ENCODE results near the gene SGCD.

The SGCD gene

DNA sequence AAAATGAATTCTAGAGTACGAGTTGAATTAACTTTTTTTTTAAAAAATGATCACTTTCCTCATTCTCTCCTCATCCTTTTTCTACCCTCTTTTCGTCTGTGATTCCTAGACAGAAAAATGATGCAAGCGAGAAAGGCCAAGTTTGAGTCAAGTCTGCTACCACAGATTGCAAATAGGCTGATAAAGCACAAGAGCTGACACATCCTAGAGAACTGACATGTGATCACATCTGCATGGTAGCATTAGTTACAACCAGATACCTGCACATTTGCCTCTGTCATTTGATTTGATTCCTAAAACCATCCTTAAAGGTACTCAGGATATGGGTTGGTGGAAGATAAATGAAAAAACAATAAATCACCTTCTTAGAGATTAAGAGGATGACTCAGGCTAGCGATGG, 297.7 kb downstream of the SGCD start:
- no peak overlapping the region for H2AFZ ChIP-seq
- H3K4me1 ChIP-seq, result no peaks in the 10 kb centered on the region
- no peaks in the 10 kb centered on the region for H3K36me3 ChIP-seq (ENCODE audit: control insufficient read depth, insufficient read depth, low read length)
- no peak overlapping the region for H3K9ac ChIP-seq
- TF ChIP-seq, protein P1, sequence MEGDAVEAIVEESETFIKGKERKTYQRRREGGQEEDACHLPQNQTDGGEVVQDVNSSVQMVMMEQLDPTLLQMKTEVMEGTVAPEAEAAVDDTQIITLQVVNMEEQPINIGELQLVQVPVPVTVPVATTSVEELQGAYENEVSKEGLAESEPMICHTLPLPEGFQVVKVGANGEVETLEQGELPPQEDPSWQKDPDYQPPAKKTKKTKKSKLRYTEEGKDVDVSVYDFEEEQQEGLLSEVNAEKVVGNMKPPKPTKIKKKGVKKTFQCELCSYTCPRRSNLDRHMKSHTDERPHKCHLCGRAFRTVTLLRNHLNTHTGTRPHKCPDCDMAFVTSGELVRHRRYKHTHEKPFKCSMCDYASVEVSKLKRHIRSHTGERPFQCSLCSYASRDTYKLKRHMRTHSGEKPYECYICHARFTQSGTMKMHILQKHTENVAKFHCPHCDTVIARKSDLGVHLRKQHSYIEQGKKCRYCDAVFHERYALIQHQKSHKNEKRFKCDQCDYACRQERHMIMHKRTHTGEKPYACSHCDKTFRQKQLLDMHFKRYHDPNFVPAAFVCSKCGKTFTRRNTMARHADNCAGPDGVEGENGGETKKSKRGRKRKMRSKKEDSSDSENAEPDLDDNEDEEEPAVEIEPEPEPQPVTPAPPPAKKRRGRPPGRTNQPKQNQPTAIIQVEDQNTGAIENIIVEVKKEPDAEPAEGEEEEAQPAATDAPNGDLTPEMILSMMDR (IDR thresholded peaks at IDR 0.05), result no peak
- no peaks in the 10 kb centered on the region for H3K9me3 ChIP-seq (ENCODE audit: control insufficient read depth, low read length)
- no peak overlapping the region for H3K27ac ChIP-seq
- no peak overlapping the region for H3K4me2 ChIP-seq (ENCODE audit: low read length)
- H3K27me3 ChIP-seq (ENCODE audit: control insufficient read depth, insufficient read depth, low read length), result no peaks in the 10 kb centered on the region
- no peak overlapping the region for H3K4me3 ChIP-seq (ENCODE audit: low read depth, low read length)
- no peaks in the 10 kb centered on the region for H3K79me2 ChIP-seq

DNA sequence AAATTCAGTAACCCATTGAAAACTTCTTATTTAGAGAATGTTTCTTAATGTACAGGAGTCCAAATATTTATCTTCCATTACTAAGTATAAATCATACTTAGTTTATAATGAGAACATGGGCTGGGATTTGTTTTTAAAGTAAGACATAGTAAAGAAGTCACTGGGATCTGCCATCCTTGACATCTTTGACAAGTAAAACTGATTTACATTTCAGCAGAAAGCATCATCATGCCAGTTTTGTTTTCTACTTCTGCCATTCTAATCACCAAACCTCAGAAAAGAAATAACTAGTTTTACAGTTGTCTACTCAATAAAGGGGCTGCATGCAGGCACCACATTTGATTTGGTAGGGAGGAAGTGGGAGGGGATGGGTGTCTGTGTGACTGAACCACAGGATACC, 301.5 kb downstream of the SGCD start:
- H3K9ac ChIP-seq, result no peak overlapping the region
- no peaks in the 10 kb centered on the region for H3K36me3 ChIP-seq (ENCODE audit: control insufficient read depth, insufficient read depth, low read length)
- no peak overlapping the region for H3K27ac ChIP-seq
- H3K27me3 ChIP-seq (ENCODE audit: control insufficient read depth, insufficient read depth, low read length), result no peaks in the 10 kb centered on the region
- no peaks in the 10 kb centered on the region for H3K9me3 ChIP-seq (ENCODE audit: control insufficient read depth, low read length)
- H3K4me2 ChIP-seq (ENCODE audit: low read length), result no peak overlapping the region
- TF ChIP-seq, protein P1 (IDR thresholded peaks at IDR 0.05), result no peak
- no peak overlapping the region for H2AFZ ChIP-seq
- H3K4me3 ChIP-seq (ENCODE audit: low read depth, low read length), result no peak overlapping the region
- no peaks in the 10 kb centered on the region for H3K79me2 ChIP-seq
- no peaks in the 10 kb centered on the region for H3K4me1 ChIP-seq

DNA sequence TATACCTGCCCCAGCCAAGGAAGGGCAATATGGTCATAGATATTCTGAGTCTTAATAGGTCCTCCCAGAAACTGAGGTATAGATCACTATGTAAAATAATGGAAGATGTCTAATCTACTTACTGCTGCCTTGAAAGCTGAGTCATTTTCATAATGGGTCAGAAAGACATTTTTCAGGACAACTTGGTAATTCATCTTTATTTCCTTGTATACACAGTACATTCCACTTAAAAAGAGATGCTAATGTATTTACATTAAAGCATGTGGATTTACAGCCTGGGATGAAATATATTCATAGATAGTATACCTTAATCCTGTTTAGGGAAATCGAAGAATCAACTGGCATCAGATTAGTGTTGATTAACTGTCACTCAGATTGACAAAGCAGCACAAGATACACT, 304.0 kb downstream of the SGCD start:
- Histone ChIP-seq H3K79me2 (no peaks in the 10 kb centered on the region), H3K9me3 (ENCODE audit: control insufficient read depth, low read length) (no peaks in the 10 kb centered on the region), H3K36me3 (ENCODE audit: control insufficient read depth, insufficient read depth, low read length) (no peaks in the 10 kb centered on the region), H3K27ac (no peak overlapping the region), H3K4me1 (no peaks in the 10 kb centered on the region), H3K4me2 (ENCODE audit: low read length) (no peak overlapping the region), H3K4me3 (ENCODE audit: low read depth, low read length) (no peak overlapping the region), H2AFZ (no peak overlapping the region), H3K9ac (no peak overlapping the region), H3K27me3 (ENCODE audit: control insufficient read depth, insufficient read depth, low read length) (no peaks in the 10 kb centered on the region)
- TF ChIP-seq, protein P1 (IDR thresholded peaks at IDR 0.05), result no peak

DNA sequence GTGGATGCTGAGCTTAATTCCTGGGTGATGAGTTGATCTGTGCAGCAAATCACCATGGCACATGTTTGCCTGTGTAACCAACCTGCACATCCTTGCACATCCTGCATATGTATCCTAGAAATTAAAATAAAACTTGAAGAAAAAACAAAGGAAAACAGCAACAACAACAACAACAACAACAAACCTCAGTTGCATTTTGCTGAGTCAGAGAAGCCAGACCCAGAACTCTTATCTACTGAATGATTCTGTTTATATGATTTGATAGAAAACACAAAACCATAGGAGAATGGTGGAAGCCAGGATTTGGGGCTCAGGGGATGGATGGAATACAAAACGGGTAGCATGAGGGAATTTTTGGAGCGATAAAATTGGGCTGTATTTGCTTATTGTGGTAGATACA, 307.3 kb downstream of the SGCD start:
- H3K4me3 ChIP-seq (ENCODE audit: low read depth, low read length), result no peak overlapping the region
- H3K36me3 ChIP-seq (ENCODE audit: control insufficient read depth, insufficient read depth, low read length), result no peaks in the 10 kb centered on the region
- no peaks in the 10 kb centered on the region for H3K4me1 ChIP-seq
- H3K79me2 ChIP-seq, result no peaks in the 10 kb centered on the region
- no peak overlapping the region for H3K9ac ChIP-seq
- H3K27ac ChIP-seq, result no peak overlapping the region
- H3K9me3 ChIP-seq (ENCODE audit: control insufficient read depth, low read length), result no peaks in the 10 kb centered on the region
- no peaks in the 10 kb centered on the region for H3K27me3 ChIP-seq (ENCODE audit: control insufficient read depth, insufficient read depth, low read length)
- H2AFZ ChIP-seq, result no peak overlapping the region
- TF ChIP-seq, protein P1 (IDR thresholded peaks at IDR 0.05), result no peak
- H3K4me2 ChIP-seq (ENCODE audit: low read length), result no peak overlapping the region

DNA sequence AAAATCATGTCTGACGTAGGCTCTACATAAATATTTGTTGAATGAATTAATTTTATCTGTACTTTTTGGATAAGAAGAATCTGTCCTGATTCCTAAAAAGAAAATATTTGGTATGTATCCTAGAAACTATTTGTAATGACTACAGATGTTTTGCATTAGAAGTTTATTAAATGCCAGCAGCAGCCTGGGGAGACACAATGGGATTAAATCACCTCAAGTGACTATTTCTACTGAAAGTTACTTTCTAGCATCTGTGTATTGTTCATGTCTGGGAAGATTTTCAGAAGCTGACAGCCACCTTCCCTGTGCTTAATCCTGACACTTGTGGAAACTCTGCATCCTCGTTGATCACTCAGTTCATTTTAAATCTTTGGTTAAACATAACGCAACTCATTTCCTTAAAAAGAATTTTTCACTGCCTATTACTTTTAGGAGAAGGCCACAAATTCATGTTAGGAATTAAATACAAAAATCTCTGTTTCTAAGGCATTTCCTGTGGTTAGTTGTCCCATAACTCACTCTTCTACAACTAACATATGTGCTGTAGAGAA, 313.8 kb downstream of the SGCD start:
- Histone ChIP-seq H3K4me3 (ENCODE audit: low read depth, low read length) (no peak overlapping the region), H3K27ac (no peak overlapping the region)
- TF ChIP-seq, protein P1 (IDR thresholded peaks at IDR 0.05), result no peak

More for the DNA sequence above, 313.8 kb downstream of the SGCD start:
- Histone ChIP-seq H3K27me3 (ENCODE audit: control insufficient read depth, insufficient read depth, low read length) (no peaks in the 10 kb centered on the region), H3K4me1 (peaks cover 7% of the 10 kb centered on the region), H3K36me3 (ENCODE audit: control insufficient read depth, insufficient read depth, low read length) (no peaks in the 10 kb centered on the region), H3K4me2 (ENCODE audit: low read length) (no peak overlapping the region), H3K9me3 (ENCODE audit: control insufficient read depth, low read length) (no peaks in the 10 kb centered on the region), H2AFZ (no peak overlapping the region), H3K79me2 (no peaks in the 10 kb centered on the region), H3K9ac (no peak overlapping the region)
